Parathyroid adenoma (tissue), 2 donors: ENCODE measurements around the gene DLG5.

ENCODE experiments used
- H2AFZ ChIP-seq: fragments of 300-600 bp; sonication (generic); one replicate; pipeline ENCODE4 v1.7.0; 2017; ENCODE audit warnings: antibody characterized with exemption, mild to moderate bottlenecking
- H3K27ac ChIP-seq: fragments of 300-600 bp; sonication (generic); one replicate; pipeline ENCODE4 v1.7.0; 2017
- H3K27me3 ChIP-seq: fragments of 300-600 bp; sonication (generic); one replicate; pipeline ENCODE4 v1.7.0; 2017; ENCODE audit warnings: low read length; ENCODE audit not compliant: control insufficient read depth, insufficient read depth
- H3K36me3 ChIP-seq: fragments of 300-600 bp; sonication (generic); one replicate; pipeline ENCODE4 v1.7.0; 2017; ENCODE audit warnings: low read length; ENCODE audit not compliant: control insufficient read depth, insufficient read depth
- H3K4me1 ChIP-seq: fragments of 300-600 bp; sonication (generic); one replicate; pipeline ENCODE4 v1.7.0; 2017; ENCODE audit warnings: control low read depth
- H3K4me2 ChIP-seq: fragments of 300-600 bp; sonication (generic); one replicate; pipeline ENCODE4 v1.7.0; 2017; ENCODE audit warnings: low read length
- H3K4me3 ChIP-seq: fragments of 300-600 bp; sonication (generic); one replicate; pipeline ENCODE4 v1.7.0; 2017; ENCODE audit warnings: low read depth, low read length
- H3K79me2 ChIP-seq: fragments of 300-600 bp; sonication (generic); one replicate; pipeline ENCODE4 v1.7.0; 2017; ENCODE audit warnings: control low read depth
- H3K9ac ChIP-seq: fragments of 300-600 bp; sonication (generic); one replicate; pipeline ENCODE4 v1.7.0; 2017; ENCODE audit warnings: mild to moderate bottlenecking
- H3K9me3 ChIP-seq: fragments of 300-600 bp; sonication (generic); one replicate; pipeline ENCODE4 v1.7.0; 2017; ENCODE audit warnings: low read length; ENCODE audit not compliant: control insufficient read depth
- CTCF ChIP-seq: fragments of 300-600 bp; sonication (generic); IDR thresholded peaks from one replicate; pipeline ENCODE4 v1.7.0; 2017; ENCODE audit warnings: antibody characterized with exemption, mild to moderate bottlenecking
- donor health status: primary hyperparathyroidism.

DLG5 gene

DNA sequence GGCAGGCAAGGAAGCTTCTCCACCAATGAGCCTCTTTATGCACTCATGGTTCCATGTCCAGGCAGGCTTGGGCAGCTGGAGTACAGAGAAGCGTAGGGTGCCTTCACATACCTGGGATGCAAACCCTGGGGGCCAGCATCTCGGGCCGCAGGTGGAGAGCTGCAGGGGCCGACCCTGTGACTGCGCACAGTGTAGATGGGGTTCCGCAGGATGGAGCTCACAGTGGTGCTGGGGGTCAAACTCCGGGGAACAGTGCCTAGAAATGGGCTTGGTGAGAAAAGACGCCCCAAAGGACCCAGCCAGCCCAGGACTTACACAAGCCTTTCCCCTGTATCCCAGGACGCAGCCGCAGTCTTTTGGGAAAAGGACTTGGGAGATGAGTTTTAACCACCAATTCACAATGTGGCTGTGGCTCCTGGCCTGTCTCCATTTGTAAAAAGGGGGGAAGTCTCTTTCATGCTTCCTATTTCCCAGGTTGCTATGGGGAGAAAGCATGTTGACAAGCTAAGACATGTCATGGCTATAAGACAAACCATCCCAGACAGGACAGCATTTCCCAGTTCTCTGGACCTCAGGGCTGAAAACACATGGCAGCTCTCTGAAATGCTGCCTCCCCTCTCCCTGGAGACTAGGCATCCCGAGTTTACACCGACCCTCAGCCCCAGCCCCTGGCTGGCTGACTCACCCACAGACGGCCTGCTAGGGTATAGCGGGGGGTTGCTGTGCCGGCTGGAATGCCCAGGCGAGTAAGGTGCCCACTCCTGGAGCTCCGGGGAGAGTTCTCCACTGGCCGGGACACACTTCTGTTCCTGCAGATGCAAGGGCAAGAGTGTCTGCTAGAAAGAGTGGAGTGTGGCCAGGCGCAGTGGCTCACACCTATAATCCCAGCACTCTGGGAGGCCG is 107.1 kb downstream of the DLG5 start:
- H3K27ac ChIP-seq = no peak overlapping the region
- no peak overlapping the region for H3K4me3 ChIP-seq
- no peak overlapping the region for H3K9ac ChIP-seq
- no peaks in the 10 kb centered on the region for H3K27me3 ChIP-seq
- no peaks in the 10 kb centered on the region for H3K9me3 ChIP-seq
- H3K4me1 ChIP-seq = no peaks in the 10 kb centered on the region
- no peak for TF ChIP-seq CTCF
- H3K4me2 ChIP-seq = no peak overlapping the region
- H3K36me3 ChIP-seq = no peaks in the 10 kb centered on the region
- peaks cover 17% of the 10 kb centered on the region for H3K79me2 ChIP-seq
- H2AFZ ChIP-seq = no peak overlapping the region

GRCh38 chr10:77818378-77818777 is 108.2 kb downstream of the DLG5 start:
- no peaks in the 10 kb centered on the region for H3K27me3 ChIP-seq
- H3K27ac ChIP-seq = no peak overlapping the region
- no peaks in the 10 kb centered on the region for H3K4me1 ChIP-seq
- peaks cover 17% of the 10 kb centered on the region for H3K79me2 ChIP-seq
- no peaks in the 10 kb centered on the region for H3K9me3 ChIP-seq
- H3K4me3 ChIP-seq = no peak overlapping the region
- H2AFZ ChIP-seq = no peak overlapping the region
- no peaks in the 10 kb centered on the region for H3K36me3 ChIP-seq
- no peak overlapping the region for H3K4me2 ChIP-seq
- H3K9ac ChIP-seq = no peak overlapping the region
- no peak for TF ChIP-seq CTCF

DNA sequence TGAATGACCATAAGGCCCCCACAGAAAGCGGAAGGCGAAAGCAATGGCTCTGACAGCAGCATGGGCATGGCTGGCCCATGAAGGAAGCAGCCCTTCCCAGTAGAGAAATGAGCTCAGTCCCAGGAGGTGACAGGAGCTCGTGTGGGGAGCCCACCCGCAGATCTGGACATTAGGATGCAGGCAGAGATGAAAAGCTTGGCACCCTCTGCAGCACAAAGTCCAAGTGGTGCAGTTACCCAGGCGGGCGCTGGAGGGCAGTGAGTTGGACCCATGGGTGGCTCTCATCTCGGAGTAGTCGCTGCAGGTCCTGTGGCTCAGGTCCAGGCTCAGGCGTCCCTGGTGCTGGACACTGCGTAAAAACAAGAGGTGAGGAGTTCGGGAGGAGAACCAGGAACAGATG is 109.0 kb downstream of the DLG5 start:
- Histone ChIP-seq H3K27ac (no peak overlapping the region), H3K4me1 (no peaks in the 10 kb centered on the region), H3K4me3 (no peak overlapping the region), H3K36me3 (no peaks in the 10 kb centered on the region), H3K79me2 (peaks cover 17% of the 10 kb centered on the region), H3K9ac (no peak overlapping the region), H3K27me3 (no peaks in the 10 kb centered on the region), H3K4me2 (no peak overlapping the region), H3K9me3 (no peaks in the 10 kb centered on the region), H2AFZ (no peak overlapping the region)
- no peak for TF ChIP-seq CTCF

DNA sequence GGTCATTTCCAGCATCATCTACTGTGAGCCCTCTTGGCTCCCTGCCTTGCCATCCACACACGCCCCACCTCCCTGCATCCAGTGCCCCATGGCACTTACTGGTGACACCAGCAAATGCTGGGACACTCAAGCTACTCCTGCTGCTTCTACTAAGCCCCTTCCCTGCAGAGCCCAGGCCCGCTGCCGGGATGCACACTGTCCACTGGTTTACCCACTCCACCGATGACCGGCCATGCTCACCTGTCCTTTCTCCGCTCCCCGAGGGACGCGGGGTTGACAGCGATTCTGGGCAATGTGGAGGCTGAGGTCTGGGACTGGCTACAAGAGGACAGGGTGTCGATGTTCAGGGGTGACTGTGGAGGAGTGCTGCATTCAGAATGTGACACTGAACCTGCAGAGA is 110.2 kb downstream of the DLG5 start:
- Histone ChIP-seq H3K4me3 (no peak overlapping the region), H3K79me2 (peaks cover 17% of the 10 kb centered on the region), H3K4me1 (no peaks in the 10 kb centered on the region), H3K9ac (no peak overlapping the region), H2AFZ (no peak overlapping the region), H3K27ac (no peak overlapping the region), H3K9me3 (no peaks in the 10 kb centered on the region), H3K27me3 (no peaks in the 10 kb centered on the region), H3K4me2 (no peak overlapping the region), H3K36me3 (no peaks in the 10 kb centered on the region)
- TF ChIP-seq CTCF = no peak

DNA sequence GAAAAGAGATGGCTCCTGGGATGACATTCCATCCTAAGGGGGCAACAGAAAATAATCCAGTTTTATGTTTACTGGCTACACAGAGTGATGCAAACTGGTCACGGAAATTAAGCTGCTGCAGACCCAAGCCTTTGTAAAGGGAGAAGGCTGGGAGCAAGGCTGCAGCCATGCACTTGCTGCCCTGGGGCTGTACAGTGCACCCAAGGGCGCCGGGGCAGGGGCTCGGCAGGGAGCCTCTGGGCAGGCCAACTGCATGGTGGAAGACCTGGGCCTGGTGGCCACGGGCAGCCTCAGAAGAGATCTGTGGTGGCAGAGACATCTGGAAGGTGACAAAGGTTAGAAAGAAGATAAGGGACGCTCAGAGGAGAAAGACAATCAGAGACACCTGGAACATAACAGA is 113.8 kb downstream of the DLG5 start:
- H3K36me3 ChIP-seq = no peaks in the 10 kb centered on the region
- TF ChIP-seq CTCF = no peak

More for the DNA sequence above, 113.8 kb downstream of the DLG5 start:
- Histone ChIP-seq H3K9ac (no peak overlapping the region), H3K27me3 (no peaks in the 10 kb centered on the region), H2AFZ (no peak overlapping the region), H3K4me2 (no peak overlapping the region), H3K79me2 (peaks cover 5% of the 10 kb centered on the region), H3K4me1 (no peaks in the 10 kb centered on the region), H3K4me3 (no peak overlapping the region), H3K27ac (no peak overlapping the region), H3K9me3 (no peaks in the 10 kb centered on the region)
